Measurements from ENCODE around the gene MINPP1. TPM values are rescaled to one million over a fixed set of nuclear protein-coding genes. Genes with fewer than 3 reads are reported as not detected.
"Not testable (repeated sequence)": the region's sequence is repeated elsewhere in the genome, so short reads cannot be mapped to it uniquely, and the experiment has no call there.

MINPP1 gene
- total and polyA plus RNA-seq, 2 donors from 2014 or later: 13.1 to 15.7 TPM

GRCh38 chr10:87590705-87591588 is 86.3 kb downstream of the MINPP1 start:
- TF ChIP-seq CTCF (IDR thresholded peaks at IDR 0.05; ENCODE audit: borderline replicate concordance, extremely low read depth, insufficient read depth): no peak
- no peak overlapping the region for H3K9ac ChIP-seq (ENCODE audit: low read length in 3 of 3)
- H3K27me3 ChIP-seq (ENCODE audit: control insufficient read depth, insufficient read depth, low read length): no peaks in the 10 kb centered on the region
- intact Hi-C loops (cut with DNase I): no loop called here
- FAIRE-seq (peak; percentile 29), DNase-seq (no peak)
- H3K4me1 ChIP-seq (ENCODE audit: control insufficient read depth in 2 of 3, insufficient read depth in 2 of 3, low read depth in 1 of 3, low read length in 3 of 3): peaks cover 0 to 16% (median 3%) of the 10 kb centered on the region in 3 donors
- H3K9me3 ChIP-seq (ENCODE audit: control insufficient read depth in 2 of 3, insufficient read depth in 1 of 3, low read length in 3 of 3): no peaks in the 10 kb centered on the region
- H3K36me3 ChIP-seq (ENCODE audit: control insufficient read depth in 2 of 3, insufficient read depth in 3 of 3, low read length in 3 of 3): no peaks in the 10 kb centered on the region
- H3K4me3 ChIP-seq (ENCODE audit: low read length in 3 of 3): no peak overlapping the region
- H3K27ac ChIP-seq (ENCODE audit: low read depth in 2 of 2, low read length in 2 of 2): peak overlapping the region in 1 of 2 donors; percentile 42

DNA sequence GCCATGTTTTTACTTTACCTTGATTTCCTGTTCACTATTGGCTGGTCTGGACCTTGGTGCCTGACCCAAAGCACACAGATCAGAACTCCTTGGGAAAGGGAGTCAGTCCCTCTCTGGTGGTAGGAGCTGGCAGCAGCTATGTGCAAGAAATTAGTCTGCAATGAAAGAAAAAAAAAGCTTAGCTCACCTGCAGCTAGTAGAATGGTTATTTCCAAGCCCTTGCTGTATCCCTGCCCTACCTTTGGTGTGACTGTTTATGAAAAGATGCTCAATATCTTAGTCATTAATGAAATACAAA is 86.8 kb downstream of the MINPP1 start:
- no peaks in the 10 kb centered on the region for H3K9me3 ChIP-seq (ENCODE audit: control insufficient read depth in 2 of 3, insufficient read depth in 1 of 3, low read length in 3 of 3)
- FAIRE-seq (no peak), DNase-seq (no peak)
- peak overlapping the region in 1 of 2 donors; percentile 42 for H3K27ac ChIP-seq (ENCODE audit: low read depth in 2 of 2, low read length in 2 of 2)
- H3K4me1 ChIP-seq (ENCODE audit: control insufficient read depth in 2 of 3, insufficient read depth in 2 of 3, low read depth in 1 of 3, low read length in 3 of 3): peaks cover 0 to 14% (median 0%) of the 10 kb centered on the region in 3 donors
- intact Hi-C loops (cut with DNase I): no loop called here
- H3K9ac ChIP-seq (ENCODE audit: low read length in 3 of 3): no peak overlapping the region
- no peaks in the 10 kb centered on the region for H3K36me3 ChIP-seq (ENCODE audit: control insufficient read depth in 2 of 3, insufficient read depth in 3 of 3, low read length in 3 of 3)
- no peak for TF ChIP-seq CTCF (IDR thresholded peaks at IDR 0.05; ENCODE audit: borderline replicate concordance, extremely low read depth, insufficient read depth)
- H3K4me3 ChIP-seq (ENCODE audit: low read length in 3 of 3): no peak overlapping the region
- H3K27me3 ChIP-seq (ENCODE audit: control insufficient read depth, insufficient read depth, low read length): no peaks in the 10 kb centered on the region

DNA sequence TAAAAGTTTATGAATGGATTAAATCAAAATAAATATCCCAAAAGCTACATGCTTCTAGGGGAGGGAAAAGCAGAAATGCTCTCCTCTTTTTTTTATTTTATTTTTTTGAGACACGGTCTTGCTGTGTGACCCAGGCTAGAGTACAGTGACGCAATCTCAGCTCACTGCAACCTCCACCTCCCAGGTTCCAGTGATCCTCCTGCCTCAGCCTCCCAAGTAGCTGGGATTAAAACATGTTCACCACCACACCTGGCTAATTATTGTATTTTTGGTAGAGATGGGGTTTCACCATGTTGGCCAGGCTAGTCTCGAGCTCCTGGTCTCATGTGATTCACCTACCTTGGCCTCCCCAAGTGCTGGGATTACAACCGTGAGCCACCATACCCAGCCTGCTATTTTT is 88.2 kb downstream of the MINPP1 start:
- H3K36me3 ChIP-seq (ENCODE audit: control insufficient read depth in 2 of 3, insufficient read depth in 3 of 3, low read length in 3 of 3); H3K9ac ChIP-seq (ENCODE audit: low read length in 3 of 3); FAIRE-seq; H3K9me3 ChIP-seq (ENCODE audit: control insufficient read depth in 2 of 3, insufficient read depth in 1 of 3, low read length in 3 of 3); H3K27me3 ChIP-seq (ENCODE audit: control insufficient read depth, insufficient read depth, low read length); intact Hi-C loops (cut with DNase I); H3K27ac ChIP-seq (ENCODE audit: low read depth in 2 of 2, low read length in 2 of 2); H3K4me3 ChIP-seq (ENCODE audit: low read length in 3 of 3); DNase-seq: not testable (repeated sequence)
- peaks cover 0 to 14% (median 0%) of the 10 kb centered on the region in 3 donors for H3K4me1 ChIP-seq (ENCODE audit: control insufficient read depth in 2 of 3, insufficient read depth in 2 of 3, low read depth in 1 of 3, low read length in 3 of 3)

DNA sequence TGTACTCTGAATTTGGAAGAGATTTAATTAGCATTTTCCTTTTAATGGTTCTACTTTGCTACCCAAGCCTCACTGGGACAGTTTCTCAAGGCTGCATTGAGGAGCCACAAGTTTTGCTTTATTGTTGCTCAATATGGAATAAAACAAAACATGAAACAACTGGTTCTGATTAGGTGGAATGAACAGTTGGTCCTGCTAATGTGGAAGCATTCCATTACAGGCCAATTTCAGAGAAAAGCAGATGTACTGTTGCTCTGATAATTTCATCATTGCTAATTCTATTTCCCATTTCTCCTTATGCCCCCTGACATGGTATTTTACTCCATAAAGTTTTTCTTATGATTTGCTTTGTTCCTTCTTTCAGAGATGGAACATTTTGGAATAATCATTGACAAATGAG is 89.0 kb downstream of the MINPP1 start:
- no peak for FAIRE-seq
- no peaks in the 10 kb centered on the region for H3K9me3 ChIP-seq (ENCODE audit: control insufficient read depth in 2 of 3, insufficient read depth in 1 of 3, low read length in 3 of 3)
- TF ChIP-seq CTCF (IDR thresholded peaks at IDR 0.05; ENCODE audit: borderline replicate concordance, extremely low read depth, insufficient read depth): no peak
- intact Hi-C loops (cut with DNase I): no loop called here
- H3K36me3 ChIP-seq (ENCODE audit: control insufficient read depth in 2 of 3, insufficient read depth in 3 of 3, low read length in 3 of 3): no peaks in the 10 kb centered on the region
- DNase-seq: no peak
- no peak overlapping the region for H3K9ac ChIP-seq (ENCODE audit: low read length in 3 of 3)
- H3K4me1 ChIP-seq (ENCODE audit: control insufficient read depth in 2 of 3, insufficient read depth in 2 of 3, low read depth in 1 of 3, low read length in 3 of 3): peaks cover 0 to 14% (median 0%) of the 10 kb centered on the region in 3 donors
- no peaks in the 10 kb centered on the region for H3K27me3 ChIP-seq (ENCODE audit: control insufficient read depth, insufficient read depth, low read length)
- H3K4me3 ChIP-seq (ENCODE audit: low read length in 3 of 3): no peak overlapping the region
- no peak overlapping the region for H3K27ac ChIP-seq (ENCODE audit: low read depth in 2 of 2, low read length in 2 of 2)
